H9 (cell line): ENCODE measurements around the gene RPL6. TPM values are rescaled to one million over a fixed set of nuclear protein-coding genes. Genes with fewer than 3 reads are reported as not detected.
"Not testable (repeated sequence)": the region's sequence is repeated elsewhere in the genome, so short reads cannot be mapped to it uniquely, and the experiment has no call there.

Experiments
- DNase-seq: peaks from one replicate; pipeline ENCODE4 v3.0.0-alpha.2; 2017
- H2AFZ ChIP-seq: one replicate; pipeline ENCODE4 v1.6.1; 2013; ENCODE audit warnings: mild to moderate bottlenecking, low read length, control low read depth, moderate library complexity
- H2AK5ac ChIP-seq: 2 replicates; pipeline ENCODE4 v1.6.1; 2013; ENCODE audit warnings: low read length, control low read depth, mixed read lengths; ENCODE audit not compliant: insufficient read length
- H2BK120ac ChIP-seq: one replicate; pipeline ENCODE4 v1.6.1; 2013; ENCODE audit warnings: low read depth, mild to moderate bottlenecking, low read length, control low read depth, inconsistent platforms; ENCODE audit not compliant: poor library complexity, severe bottlenecking
- H2BK12ac ChIP-seq: 2 replicates; pipeline ENCODE4 v1.6.1; 2013; ENCODE audit warnings: low read length, control low read depth, mixed read lengths, low read depth; ENCODE audit not compliant: insufficient read length
- H2BK15ac ChIP-seq: 2 replicates; pipeline ENCODE4 v1.6.1; 2013; ENCODE audit warnings: low read depth, low read length, control low read depth
- H2BK20ac ChIP-seq: one replicate; pipeline ENCODE4 v1.6.1; 2013; ENCODE audit warnings: low read depth, mild to moderate bottlenecking, low read length, control low read depth, inconsistent platforms; ENCODE audit not compliant: poor library complexity, severe bottlenecking
- H2BK5ac ChIP-seq: 2 replicates; pipeline ENCODE4 v1.6.1; 2013; ENCODE audit warnings: low read length, control low read depth, mixed read lengths; ENCODE audit not compliant: insufficient read length
- H3K14ac ChIP-seq: 2 replicates; pipeline ENCODE4 v1.6.1; 2013; ENCODE audit warnings: low read length, control low read depth; ENCODE audit not compliant: insufficient read depth
- H3K18ac ChIP-seq: 2 replicates; pipeline ENCODE4 v1.6.1; 2013; ENCODE audit warnings: low read depth, mild to moderate bottlenecking, mixed read lengths, low read length, control low read depth; ENCODE audit not compliant: insufficient read length
- H3K23ac ChIP-seq: 2 replicates; pipeline ENCODE4 v1.6.1; 2013; ENCODE audit warnings: low read length, control low read depth, mixed read lengths, low read depth; ENCODE audit not compliant: insufficient read length
- H3K23me2 ChIP-seq: 2 replicates; pipeline ENCODE4 v1.6.1; 2013; ENCODE audit warnings: low read depth, mild to moderate bottlenecking, mixed read lengths, low read length, control low read depth; ENCODE audit not compliant: insufficient read length, poor library complexity, severe bottlenecking
- H3K27ac ChIP-seq: 2 replicates; pipeline ENCODE4 v1.5.1; 2013; ENCODE audit warnings: low read length, control low read depth, mixed read lengths, low read depth; ENCODE audit not compliant: insufficient read length
- H3K27me3 ChIP-seq: 2 replicates; pipeline ENCODE4 v1.6.1; 2013; ENCODE audit warnings: low read length, control low read depth, inconsistent platforms; ENCODE audit not compliant: insufficient read depth
- H3K4ac ChIP-seq: 2 replicates; pipeline ENCODE4 v1.6.1; 2013; ENCODE audit warnings: low read depth, mild to moderate bottlenecking, control low read depth, inconsistent platforms, low read length, moderate library complexity
- H3K4me1 ChIP-seq: 2 replicates; pipeline ENCODE4 v1.6.1; 2013; ENCODE audit warnings: low read length, control low read depth, inconsistent platforms; ENCODE audit not compliant: insufficient read depth
- H3K4me2 ChIP-seq: 2 replicates; pipeline ENCODE4 v1.6.1; 2013; ENCODE audit warnings: low read length, control low read depth, mixed read lengths; ENCODE audit not compliant: insufficient read length, insufficient read depth
- H3K56ac ChIP-seq: 2 replicates; pipeline ENCODE4 v1.6.1; 2013; ENCODE audit warnings: low read depth, mild to moderate bottlenecking, mixed read lengths, low read length, control low read depth; ENCODE audit not compliant: insufficient read length
- H3K79me1 ChIP-seq: 2 replicates; pipeline ENCODE4 v1.6.1; 2013; ENCODE audit warnings: low read depth, mild to moderate bottlenecking, moderate library complexity, low read length, control low read depth, inconsistent platforms; ENCODE audit not compliant: insufficient read depth, poor library complexity, severe bottlenecking
- H3K79me2 ChIP-seq: 2 replicates; pipeline ENCODE4 v1.6.1; 2013; ENCODE audit warnings: low read length, control low read depth, inconsistent platforms; ENCODE audit not compliant: insufficient read depth
- H3K9ac ChIP-seq: 2 replicates; pipeline ENCODE4 v1.6.1; 2013; ENCODE audit warnings: low read length, control low read depth, mixed read lengths; ENCODE audit not compliant: insufficient read length; ENCODE audit errors: extremely low read depth
- H3K9me3 ChIP-seq: one replicate; pipeline ENCODE4 v1.6.1; 2013; ENCODE audit warnings: low read depth, low read length, inconsistent platforms; ENCODE audit not compliant: control insufficient read depth
- H3T11ph ChIP-seq: one replicate; pipeline ENCODE4 v1.6.1; 2013; ENCODE audit warnings: mild to moderate bottlenecking, low read length, control low read depth, inconsistent platforms
- H4K20me1 ChIP-seq: one replicate; pipeline ENCODE4 v1.6.1; 2013; ENCODE audit not compliant: control insufficient read depth, insufficient read length, insufficient read depth
- H4K5ac ChIP-seq: 2 replicates; pipeline ENCODE4 v1.6.1; 2013; ENCODE audit warnings: low read depth, mild to moderate bottlenecking, mixed read lengths, low read length, control low read depth; ENCODE audit not compliant: insufficient read length
- H4K8ac ChIP-seq: replicated peaks from 2 replicates; pipeline ENCODE4 v1.6.1; 2013; ENCODE audit warnings: low read length, control low read depth, mixed read lengths, low read depth; ENCODE audit not compliant: insufficient read length
- H4K91ac ChIP-seq: 2 replicates; pipeline ENCODE4 v1.6.1; 2013; ENCODE audit warnings: low read depth, mild to moderate bottlenecking, moderate library complexity, mixed read lengths, low read length, control low read depth; ENCODE audit not compliant: insufficient read length
- H3K27ac Mint-ChIP-seq, 3 experiments: 2 replicates in 2 of 3; 3 replicates in 1 of 3; pipeline ENCODE4 v1.8.0; 2020 to 2021; ENCODE audit warnings: mixed read lengths in 3 of 3, mild to moderate bottlenecking in 1 of 3, moderate library complexity in 1 of 3
- H3K27me3 Mint-ChIP-seq: 2 replicates; pipeline ENCODE4 v1.8.0; 2021; ENCODE audit warnings: low read depth, mild to moderate bottlenecking, moderate library complexity, mixed read lengths
- H3K36me3 Mint-ChIP-seq, 3 experiments: 2 replicates in 2 of 3; 3 replicates in 1 of 3; pipeline ENCODE4 v1.8.0; 2020 to 2021; ENCODE audit warnings: low read depth in 3 of 3, mixed read lengths in 3 of 3; ENCODE audit not compliant: insufficient read depth in 1 of 3
- H3K4me1 Mint-ChIP-seq, 2 experiments: 2 replicates each; pipeline ENCODE4 v1.8.0; 2020; ENCODE audit warnings: mixed read lengths in 2 of 2
- H3K4me3 Mint-ChIP-seq, 2 experiments: 2 replicates in 1 of 2; 3 replicates in 1 of 2; pipeline ENCODE4 v1.8.0; 2020 to 2021; ENCODE audit warnings: mild to moderate bottlenecking in 2 of 2, mixed read lengths in 2 of 2, moderate library complexity in 1 of 2
- H3K9me3 Mint-ChIP-seq, 2 experiments: 2 replicates in 1 of 2; 3 replicates in 1 of 2; pipeline ENCODE4 v1.8.0; 2020; ENCODE audit warnings: mild to moderate bottlenecking in 2 of 2, mixed read lengths in 2 of 2, moderate library complexity in 1 of 2
- CTCF ChIP-seq: fragments of 200-600 bp; sonication (generic); conservative IDR thresholded peaks from 3 replicates; pipeline ENCODE4 v1.8.0; 2021; ENCODE audit warnings: antibody characterized with exemption, mild to moderate bottlenecking
- WGBS: extraction: QIAGEN DNeasy Blood & Tissue Kit; methylation state at CpG from one replicate; pipeline ENCODE4 v1.1.7; 2013; ENCODE audit warnings: missing lambda C conversion rate, low lambda C conversion rate, mixed read lengths; ENCODE audit not compliant: insufficient read length; ENCODE audit errors: extremely low coverage; 5-methylcytosine and 5-hydroxymethylcytosine counted together
- total RNA-seq: library from RNA; stranded (reverse); gene quantifications from 2 replicates; pipeline ENCODE4 v1.2.1, GENCODE V29; 2021

RPL6 gene
- total RNA-seq, 1 experiment from 2014 or later = 1,921 TPM

GRCh38 chr12:112408621-112409020 lies 784 bp downstream of the RPL6 start:
- Mint-ChIP-seq H3K27ac (peak overlapping the region; percentile 100), H3K36me3 (peaks cover 44 to 57% (median 47%) of the 10 kb centered on the region in 3 experiments), H3K9me3 (no peaks in the 10 kb centered on the region; a peak in 1 of 5 replicates), H3K4me3 (peak overlapping the region; percentile 100), H3K4me1 (peaks cover 12 to 14% of the 10 kb centered on the region in 2 experiments), H3K27me3 (no peaks in the 10 kb centered on the region; the same call in 1 of the 2 replicates)
- no peak overlapping the region for H4K91ac ChIP-seq
- H3K23ac ChIP-seq = no peak overlapping the region
- no peak overlapping the region for H2BK12ac ChIP-seq
- H3K79me1 ChIP-seq = peaks cover 8% of the 10 kb centered on the region
- DNase-seq = no peak
- no peak overlapping the region for H2AFZ ChIP-seq
- H4K20me1 ChIP-seq = no peaks in the 10 kb centered on the region
- H3K9me3 ChIP-seq = no peaks in the 10 kb centered on the region
- H3K9ac ChIP-seq = peak overlapping the region; percentile 94
- no peaks in the 10 kb centered on the region for H3K23me2 ChIP-seq
- no peak overlapping the region for H2BK120ac ChIP-seq
- no peak overlapping the region; the same call in 1 of the 2 replicates for H3K4ac ChIP-seq
- H3K4me2 ChIP-seq = peak overlapping the region; percentile 60
- H2BK15ac ChIP-seq = no peak overlapping the region
- no peak overlapping the region for H4K8ac ChIP-seq
- peak overlapping the region; percentile 94; the same call in 1 of the 2 replicates for H3K14ac ChIP-seq
- no peak for TF ChIP-seq CTCF
- no peak overlapping the region for H2AK5ac ChIP-seq
- H4K5ac ChIP-seq = peak overlapping the region; percentile 89
- H2BK20ac ChIP-seq = no peak overlapping the region
- no peaks in the 10 kb centered on the region for H3K27me3 ChIP-seq
- H3K18ac ChIP-seq = peak overlapping the region; percentile 86
- H3K4me1 ChIP-seq = no peaks in the 10 kb centered on the region
- H2BK5ac ChIP-seq = no peak overlapping the region
- H3K27ac ChIP-seq = peak overlapping the region; percentile 95
- no peak overlapping the region for H3K56ac ChIP-seq
- H3K79me2 ChIP-seq = peaks cover 2% of the 10 kb centered on the region; the same call in 1 of the 2 replicates
- WGBS = no CpG with 5 or more reads among the region's 5 CpGs
- H3T11ph ChIP-seq = no peak overlapping the region

GRCh38 chr12:112407683-112408082 lies 1.7 kb downstream of the RPL6 start:
- peak overlapping the region; percentile 60 for H3K4me2 ChIP-seq
- H3K36me3 Mint-ChIP-seq = peaks cover 44 to 60% (median 47%) of the 10 kb centered on the region in 3 experiments
- H3K23me2 ChIP-seq = not testable (repeated sequence)

More at GRCh38 chr12:112407683-112408082, 1.7 kb downstream of the RPL6 start:
- not testable (repeated sequence) for H3K27me3 ChIP-seq, H3K14ac ChIP-seq, H2AFZ ChIP-seq, H2BK12ac ChIP-seq, H3K79me1 ChIP-seq, DNase-seq, H3K23ac ChIP-seq, H2BK120ac ChIP-seq, H3K56ac ChIP-seq, H3K9me3 Mint-ChIP-seq, H4K20me1 ChIP-seq, H3K9me3 ChIP-seq, H4K8ac ChIP-seq, H2BK20ac ChIP-seq, H4K91ac ChIP-seq, H3K27me3 Mint-ChIP-seq, H3T11ph ChIP-seq, H3K79me2 ChIP-seq, H3K4me1 ChIP-seq, H2BK5ac ChIP-seq, H2BK15ac ChIP-seq, H3K18ac ChIP-seq, H2AK5ac ChIP-seq, H4K5ac ChIP-seq, H3K4ac ChIP-seq
- H3K4me3 Mint-ChIP-seq = peak overlapping the region; percentile 100
- WGBS = no CpG with 5 or more reads among the region's 6 CpGs
- Histone ChIP-seq H3K27ac (peak overlapping the region; percentile 61), H3K9ac (peak overlapping the region; percentile 15)
- peak overlapping the region in 2 of 3 experiments; percentile 96 to 100; a peak in 5 of 7 replicates for H3K27ac Mint-ChIP-seq
- peaks cover 12 to 14% of the 10 kb centered on the region in 2 experiments for H3K4me1 Mint-ChIP-seq
